Activated naive CD4-positive, alpha-beta T cell treated with anti-CD3 and anti-CD28 coated beads, Interleukin-2, amount 50 U/mL, for 72 hours (primary cell): ENCODE data around the gene ANGPTL7. TPM values are rescaled to one million over a fixed set of nuclear protein-coding genes. Genes with fewer than 3 reads are reported as not detected.

ENCODE experiments used
- ATAC-seq, 2 donors: fragments of 150-1000 bp; cut with Tn5 transposase; 2 replicates each; pipeline ENCODE4 v1.10.0; 2021; ENCODE audit warnings: mild to moderate bottlenecking in 2 of 2, moderate library complexity in 2 of 2
- DNase-seq, 2 donors: peaks; one replicate each; pipeline ENCODE4 v3.0.0; 2021 to 2022; ENCODE audit warnings: low spot score in 2 of 2
- H3K27ac Mint-ChIP-seq, 2 donors: one replicate each; pipeline ENCODE4 v1.8.0; 2022; ENCODE audit warnings: mild to moderate bottlenecking in 2 of 2, mixed read lengths in 2 of 2
- H3K36me3 Mint-ChIP-seq, 2 donors: one replicate each; pipeline ENCODE4 v1.8.0; 2022; ENCODE audit warnings: mixed read lengths in 2 of 2
- H3K9me3 Mint-ChIP-seq, 2 donors: one replicate each; pipeline ENCODE4 v1.8.0; 2022; ENCODE audit warnings: mixed read lengths in 2 of 2
- total RNA-seq, 2 donors: library from RNA; stranded (reverse); gene quantifications; one replicate each; pipeline ENCODE4 v1.2.3, GENCODE V29; 2022

Gene ANGPTL7, protein sequence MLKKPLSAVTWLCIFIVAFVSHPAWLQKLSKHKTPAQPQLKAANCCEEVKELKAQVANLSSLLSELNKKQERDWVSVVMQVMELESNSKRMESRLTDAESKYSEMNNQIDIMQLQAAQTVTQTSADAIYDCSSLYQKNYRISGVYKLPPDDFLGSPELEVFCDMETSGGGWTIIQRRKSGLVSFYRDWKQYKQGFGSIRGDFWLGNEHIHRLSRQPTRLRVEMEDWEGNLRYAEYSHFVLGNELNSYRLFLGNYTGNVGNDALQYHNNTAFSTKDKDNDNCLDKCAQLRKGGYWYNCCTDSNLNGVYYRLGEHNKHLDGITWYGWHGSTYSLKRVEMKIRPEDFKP
- total RNA-seq = not detected

DNA sequence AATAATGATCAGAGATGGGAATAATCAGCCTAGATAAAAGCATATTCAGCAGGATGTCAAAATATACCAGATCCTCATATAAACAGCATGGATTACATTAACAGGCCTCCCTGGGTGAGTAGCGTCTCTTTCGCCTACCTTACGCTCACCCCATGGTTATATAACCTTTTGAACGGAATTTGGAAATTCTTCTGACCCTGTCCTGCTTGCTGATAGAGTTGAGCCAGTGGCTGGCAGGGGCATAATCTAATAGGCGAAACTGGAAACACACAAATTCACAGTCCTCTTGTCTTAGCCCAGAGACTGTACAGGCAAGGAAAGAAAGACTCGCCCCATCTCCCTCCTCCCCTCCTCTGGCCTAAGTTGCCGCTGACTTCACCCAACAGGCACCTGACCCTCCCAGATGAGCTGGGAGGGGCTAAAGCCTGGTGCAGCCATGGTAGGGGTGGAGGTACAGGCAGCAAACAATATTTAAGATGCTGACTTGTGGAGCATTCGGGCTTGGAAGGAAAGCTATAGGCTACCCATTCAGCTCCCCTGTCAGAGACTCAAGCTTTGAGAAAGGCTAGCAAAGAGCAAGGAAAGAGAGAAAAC is at the start of gene ANGPTL7:
TSS of gene ANGPTL7 (plus strand) at position 498 of the 594 bp plus-strand sequence. CDS start 225 bp downstream, outside the sequence.
- peak within 1 kb of the TSS; percentile 34 to 86 for H3K27ac Mint-ChIP-seq
- H3K36me3 Mint-ChIP-seq = no peaks in the 10 kb centered on the region
- ATAC-seq = no peak
- DNase-seq = no peak
- H3K9me3 Mint-ChIP-seq = no peaks in the 10 kb centered on the region

DNA sequence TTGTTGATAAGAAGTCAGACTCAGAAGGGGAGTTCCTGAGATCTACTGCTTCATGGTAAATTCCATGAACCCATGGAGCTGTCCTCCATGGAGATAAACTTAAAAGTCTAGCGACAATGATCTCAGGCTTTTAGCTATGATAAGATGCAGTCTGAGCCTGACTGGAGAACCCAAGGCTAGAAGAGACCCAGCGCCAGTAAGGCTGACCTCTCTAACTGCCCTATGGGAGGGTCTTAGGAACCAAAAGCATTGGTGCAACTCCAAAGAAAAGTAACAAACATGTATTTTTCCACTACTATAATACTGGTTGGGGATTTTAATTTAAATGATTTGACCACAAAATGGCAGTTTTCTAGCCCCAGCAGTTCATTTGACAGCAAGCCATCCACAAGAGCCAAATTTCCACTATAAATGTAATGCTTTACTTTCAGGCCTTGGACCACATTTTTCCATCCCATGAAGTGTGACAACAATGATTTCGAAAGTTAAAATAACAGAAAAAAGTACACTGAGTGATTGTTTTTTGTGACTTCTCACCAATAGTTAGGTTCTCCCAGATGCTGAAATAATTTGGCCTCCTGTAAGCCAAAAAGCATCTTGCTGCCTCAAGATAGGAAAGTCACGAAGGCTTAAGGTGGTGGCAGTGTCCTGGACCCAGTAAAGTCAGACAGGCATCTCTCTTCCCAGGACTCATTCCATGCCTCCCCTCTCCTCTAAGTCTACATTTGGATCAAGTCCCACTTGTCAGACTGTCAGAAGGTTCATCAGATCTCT is 46.4 kb upstream of the ANGPTL7 start:
- H3K27ac Mint-ChIP-seq = peak overlapping the region; percentile 75 to 85
- no peaks in the 10 kb centered on the region for H3K9me3 Mint-ChIP-seq
- DNase-seq (no peak), ATAC-seq (no peak)
- H3K36me3 Mint-ChIP-seq = peaks cover 10 to 12% of the 10 kb centered on the region in 2 donors

DNA sequence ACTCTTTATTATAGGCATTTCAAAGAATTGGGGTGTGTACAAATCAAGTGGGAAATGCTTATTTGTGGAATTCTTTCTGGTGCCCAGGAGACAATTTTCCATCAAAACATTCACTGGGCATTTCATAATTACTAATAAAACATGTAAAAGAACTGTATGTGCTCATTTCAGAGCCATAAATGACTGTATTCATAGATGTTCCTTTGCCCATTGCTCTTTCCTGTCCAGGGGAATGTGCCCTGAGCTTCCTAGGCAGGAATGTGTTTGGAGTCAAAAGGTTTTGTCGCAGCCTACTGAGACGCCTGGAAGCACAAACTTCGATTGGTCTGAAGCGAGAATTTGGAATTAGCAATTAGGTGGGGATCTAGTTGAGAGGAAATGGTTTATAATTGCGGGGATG is 45.8 kb upstream of the ANGPTL7 start:
- ATAC-seq (no peak), DNase-seq (no peak)
- no peaks in the 10 kb centered on the region for H3K9me3 Mint-ChIP-seq
- H3K36me3 Mint-ChIP-seq = peaks cover 10 to 12% of the 10 kb centered on the region in 2 donors
- H3K27ac Mint-ChIP-seq = peak overlapping the region; percentile 75 to 85

DNA sequence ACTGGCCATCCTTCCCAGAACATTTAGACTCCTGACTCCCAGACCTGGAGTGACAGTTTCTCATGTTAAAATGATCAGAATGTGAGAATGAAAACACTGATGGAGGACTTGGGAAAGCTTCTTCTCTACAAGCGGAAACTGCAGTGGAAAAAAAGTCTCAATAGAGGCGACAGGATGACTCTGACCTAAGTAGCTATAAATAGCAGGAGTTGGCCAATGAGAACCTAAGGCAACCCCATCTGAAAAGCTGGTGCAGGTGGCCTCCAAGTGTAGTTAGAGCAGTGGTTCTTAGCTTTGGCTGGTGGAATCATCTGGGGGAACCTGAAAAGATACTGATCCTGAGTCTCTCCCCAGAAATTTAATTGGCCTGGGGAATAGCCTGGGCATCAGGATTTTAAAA is 45.2 kb upstream of the ANGPTL7 start:
- ATAC-seq = peak; percentile 69 to 74
- no peak for DNase-seq
- no peaks in the 10 kb centered on the region for H3K9me3 Mint-ChIP-seq
- H3K27ac Mint-ChIP-seq = peak overlapping the region; percentile 75 to 81
- peaks cover 10 to 12% of the 10 kb centered on the region in 2 donors for H3K36me3 Mint-ChIP-seq

DNA sequence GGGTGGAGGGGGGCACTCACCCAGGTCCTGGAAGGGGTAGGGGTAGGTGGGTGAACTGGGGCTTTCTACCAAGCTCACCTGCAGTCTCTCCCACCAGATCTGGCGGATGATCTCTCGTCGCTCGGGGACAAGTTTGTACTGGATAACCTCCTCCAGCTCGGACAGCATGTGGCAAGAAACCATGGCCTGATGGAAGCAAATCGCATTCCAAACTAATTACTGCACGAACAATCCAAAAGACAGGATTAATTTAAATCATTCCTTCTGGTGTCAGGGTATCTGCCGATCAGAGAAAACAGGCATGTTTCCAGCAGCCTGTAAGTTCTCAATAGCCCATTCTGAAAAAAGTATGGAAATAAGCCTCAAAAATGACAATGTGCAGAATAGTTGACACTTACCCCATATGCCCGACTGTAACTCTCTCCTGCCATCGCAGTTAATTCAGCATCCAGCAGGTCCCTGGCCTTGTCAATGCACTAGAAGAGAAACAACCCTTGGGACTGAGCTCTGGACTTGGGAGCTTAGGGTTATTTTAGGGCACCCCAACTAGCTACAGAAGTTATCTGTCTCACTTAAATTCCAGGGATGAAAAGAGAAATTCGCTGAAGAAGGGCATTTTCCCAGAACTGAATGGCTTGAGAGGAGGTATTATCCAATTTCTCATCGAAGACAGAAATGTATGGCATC is 44.4 kb upstream of the ANGPTL7 start:
- no peak for DNase-seq
- Mint-ChIP-seq H3K36me3 (peaks cover 10 to 12% of the 10 kb centered on the region in 2 donors), H3K9me3 (no peaks in the 10 kb centered on the region), H3K27ac (peak overlapping the region in 1 of 2 donors; percentile 75)
- ATAC-seq = no peak

DNA sequence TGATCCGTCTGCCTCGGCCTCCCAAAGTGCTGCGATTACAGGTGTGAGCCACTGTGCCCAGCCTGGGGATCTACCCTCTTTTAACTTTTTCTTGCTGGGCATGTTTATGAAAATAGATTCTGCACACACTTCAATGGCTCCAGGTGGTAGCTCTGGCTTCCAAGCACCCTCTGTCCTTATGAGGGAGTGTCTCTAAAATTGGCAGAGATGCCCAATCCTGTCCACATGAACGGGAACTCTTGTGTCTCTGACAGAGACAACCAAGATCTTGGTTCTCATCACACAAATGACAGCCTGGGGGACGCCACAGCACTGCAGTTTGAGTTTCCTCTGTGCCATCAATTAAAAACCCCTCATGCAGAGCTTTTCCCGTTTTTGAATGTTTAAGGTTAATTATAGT is 43.4 kb upstream of the ANGPTL7 start:
- no peak overlapping the region for H3K27ac Mint-ChIP-seq
- H3K36me3 Mint-ChIP-seq = peaks cover 10 to 12% of the 10 kb centered on the region in 2 donors
- ATAC-seq = no peak
- no peak for DNase-seq
- H3K9me3 Mint-ChIP-seq = no peaks in the 10 kb centered on the region

DNA sequence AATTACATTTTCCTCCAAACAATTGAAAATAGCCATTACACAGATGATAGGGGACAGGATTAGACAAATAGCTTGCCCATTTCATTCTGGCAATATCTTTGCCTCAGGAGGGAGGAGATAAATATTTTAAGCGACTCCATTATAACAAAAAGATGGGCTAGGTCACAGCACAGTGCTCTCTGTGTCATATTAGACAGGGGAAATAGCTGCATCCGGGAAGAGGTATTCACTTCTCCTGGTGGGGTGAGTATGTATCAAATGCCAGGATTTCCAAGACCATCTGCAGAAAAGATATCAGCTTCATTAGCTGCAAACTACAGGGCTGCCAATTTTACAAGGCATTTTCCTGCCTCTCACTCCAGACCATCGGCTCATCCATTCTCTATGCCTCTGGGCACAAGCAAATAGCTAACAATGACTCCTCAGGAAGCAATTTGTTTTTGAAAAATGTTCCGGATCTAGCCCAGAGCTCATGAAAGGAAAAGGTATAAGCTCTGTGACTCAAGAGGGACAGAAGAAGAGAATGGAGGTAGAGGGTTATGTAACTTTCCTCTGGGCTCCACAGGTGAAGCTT is 41.9 kb upstream of the ANGPTL7 start:
- ATAC-seq (no peak), DNase-seq (no peak)
- Mint-ChIP-seq H3K9me3 (no peaks in the 10 kb centered on the region), H3K27ac (no peak overlapping the region), H3K36me3 (peaks cover 10 to 12% of the 10 kb centered on the region in 2 donors)

DNA sequence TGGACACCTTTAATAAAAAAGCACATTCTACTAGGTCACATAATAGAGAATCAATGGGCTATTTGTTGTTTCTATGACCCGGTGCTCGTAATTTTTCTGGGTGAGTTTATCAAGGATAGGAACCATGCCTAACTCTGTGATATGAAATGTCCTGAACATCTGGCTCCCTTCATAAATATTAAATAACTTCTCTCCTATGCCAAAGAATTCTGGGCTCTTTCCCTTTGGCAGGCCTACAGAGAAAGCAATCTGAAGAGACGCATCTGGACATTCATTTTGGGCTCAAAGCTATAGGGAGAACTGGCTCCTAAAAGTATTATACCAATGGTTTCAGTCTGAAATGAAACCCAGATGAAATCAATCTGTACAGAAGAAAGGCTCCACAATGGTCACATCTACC is 38.8 kb upstream of the ANGPTL7 start:
- no peak overlapping the region for H3K27ac Mint-ChIP-seq
- H3K9me3 Mint-ChIP-seq = no peaks in the 10 kb centered on the region
- H3K36me3 Mint-ChIP-seq = no peaks in the 10 kb centered on the region
- DNase-seq (no peak), ATAC-seq (no peak)

DNA sequence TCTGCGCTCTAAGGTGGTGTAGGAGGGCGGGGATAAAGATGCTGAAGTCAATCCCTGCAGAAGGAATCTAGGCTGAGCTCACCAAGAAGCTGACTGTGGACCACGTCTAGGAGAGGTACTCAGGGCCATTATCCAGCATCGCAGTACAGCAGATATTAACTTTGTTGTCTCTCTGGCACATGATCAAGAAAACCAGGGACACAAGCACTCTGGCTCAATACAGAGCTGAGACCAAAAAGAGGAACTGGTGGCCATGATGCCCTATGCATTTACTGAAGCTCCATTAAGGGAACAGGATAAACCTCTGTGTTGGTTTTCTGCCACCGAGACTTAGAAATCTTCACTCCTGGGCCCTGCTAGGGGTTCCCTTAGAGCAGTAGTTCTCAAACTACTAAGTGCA is 38.0 kb upstream of the ANGPTL7 start:
- no peak for DNase-seq
- Mint-ChIP-seq H3K36me3 (no peaks in the 10 kb centered on the region), H3K27ac (no peak overlapping the region), H3K9me3 (no peaks in the 10 kb centered on the region)
- no peak for ATAC-seq

DNA sequence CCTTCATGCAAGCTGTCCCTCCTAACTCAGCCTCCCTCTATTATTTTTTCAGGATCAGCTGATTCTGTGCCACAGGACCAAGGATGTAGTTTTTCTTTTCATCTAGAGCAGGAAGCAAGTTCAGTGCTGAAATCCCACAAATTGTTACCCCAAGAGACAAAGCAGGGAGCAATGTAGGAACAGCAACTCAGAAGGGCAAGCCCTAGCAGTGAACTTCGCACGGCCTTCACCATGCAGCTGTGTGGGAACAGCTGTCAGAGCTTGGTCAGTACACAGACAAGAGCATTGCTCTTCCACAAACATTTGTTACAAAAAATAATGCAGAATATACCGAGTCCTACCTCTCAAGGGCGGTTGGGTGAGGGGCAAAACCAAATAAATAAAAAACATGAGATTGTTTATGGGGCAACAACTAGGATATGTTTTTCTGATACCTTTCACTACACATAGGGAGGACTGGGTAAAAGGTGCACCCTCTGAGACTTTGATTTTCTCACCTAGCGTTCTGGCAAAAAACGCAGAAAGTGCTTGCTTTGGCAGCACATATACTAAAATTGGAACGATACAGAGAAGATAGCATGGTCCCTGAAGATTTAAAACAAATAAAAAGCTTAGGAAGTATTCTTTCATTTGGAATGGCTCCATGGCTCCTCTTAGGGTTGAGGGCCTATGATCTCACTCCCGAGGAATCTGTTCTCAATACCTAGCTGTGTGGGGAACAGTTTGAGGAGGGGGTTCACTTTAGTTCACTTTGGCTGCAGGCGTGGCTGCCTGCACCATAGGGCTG is 37.1 kb upstream of the ANGPTL7 start:
- Mint-ChIP-seq H3K27ac (no peak overlapping the region), H3K36me3 (no peaks in the 10 kb centered on the region), H3K9me3 (no peaks in the 10 kb centered on the region)
- DNase-seq = no peak
- no peak for ATAC-seq

DNA sequence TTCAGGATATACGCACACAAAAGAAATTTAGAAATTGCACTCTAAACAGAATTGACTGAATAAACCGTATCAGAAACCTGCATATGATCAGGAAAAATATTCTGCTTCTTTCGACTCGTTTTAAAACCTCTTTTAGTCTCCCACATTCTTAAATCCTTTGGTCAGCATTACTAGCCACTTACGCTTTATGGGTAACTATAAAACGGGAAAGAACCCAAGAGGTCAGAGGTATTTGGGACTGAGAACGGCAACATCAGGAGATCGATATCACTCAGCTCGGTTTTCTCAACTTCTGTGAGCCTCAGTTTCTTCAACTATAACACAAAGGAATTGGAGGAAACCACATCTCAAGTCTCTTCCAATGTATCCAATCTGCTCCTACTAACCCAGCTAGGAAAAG is 36.4 kb upstream of the ANGPTL7 start:
- Mint-ChIP-seq H3K9me3 (no peaks in the 10 kb centered on the region), H3K36me3 (no peaks in the 10 kb centered on the region), H3K27ac (no peak overlapping the region)
- ATAC-seq (no peak), DNase-seq (no peak)

DNA sequence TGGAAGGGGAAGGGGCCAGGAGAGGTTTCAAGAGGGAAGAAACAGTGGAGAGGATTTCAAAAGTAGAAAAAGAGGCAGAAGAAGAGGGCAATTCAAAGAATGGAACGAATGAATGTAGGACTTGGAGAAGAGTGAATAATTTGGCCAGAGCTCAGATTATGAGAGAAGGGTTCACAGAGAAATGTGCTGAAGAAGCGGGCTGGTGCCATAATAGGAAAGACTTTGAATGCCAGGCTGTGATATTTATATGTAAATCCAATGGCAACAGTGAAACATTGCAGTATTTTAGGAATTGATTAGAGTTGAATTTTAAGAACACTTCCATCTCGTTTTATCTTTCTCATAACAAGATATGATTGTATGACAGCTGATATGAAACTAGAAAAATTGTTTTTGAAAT is 36.0 kb upstream of the ANGPTL7 start:
- Mint-ChIP-seq H3K27ac (no peak overlapping the region), H3K36me3 (no peaks in the 10 kb centered on the region), H3K9me3 (no peaks in the 10 kb centered on the region)
- DNase-seq (no peak), ATAC-seq (no peak)

DNA sequence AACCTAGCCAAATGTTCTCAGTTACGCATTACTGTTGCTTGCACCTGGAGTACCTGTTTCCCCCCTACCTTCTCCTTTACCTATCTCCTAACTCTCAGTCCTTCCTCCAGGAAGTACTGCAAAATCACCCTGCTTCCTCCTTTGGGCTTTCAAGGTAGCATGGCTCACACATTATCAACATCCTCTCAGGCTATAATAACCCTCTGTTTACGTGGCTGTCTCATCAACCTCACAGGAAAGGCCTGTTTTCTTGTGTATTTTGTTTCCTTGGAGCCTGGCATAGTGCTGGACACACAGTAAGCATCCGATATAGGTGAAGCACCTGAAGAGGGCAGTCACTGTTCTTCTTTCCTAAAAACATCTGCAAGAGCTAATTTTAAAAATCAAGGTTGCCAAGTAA is 32.7 kb upstream of the ANGPTL7 start:
- Mint-ChIP-seq H3K9me3 (no peaks in the 10 kb centered on the region), H3K27ac (peak overlapping the region in 1 of 2 donors; percentile 41), H3K36me3 (no peaks in the 10 kb centered on the region)
- no peak for DNase-seq
- no peak for ATAC-seq

DNA sequence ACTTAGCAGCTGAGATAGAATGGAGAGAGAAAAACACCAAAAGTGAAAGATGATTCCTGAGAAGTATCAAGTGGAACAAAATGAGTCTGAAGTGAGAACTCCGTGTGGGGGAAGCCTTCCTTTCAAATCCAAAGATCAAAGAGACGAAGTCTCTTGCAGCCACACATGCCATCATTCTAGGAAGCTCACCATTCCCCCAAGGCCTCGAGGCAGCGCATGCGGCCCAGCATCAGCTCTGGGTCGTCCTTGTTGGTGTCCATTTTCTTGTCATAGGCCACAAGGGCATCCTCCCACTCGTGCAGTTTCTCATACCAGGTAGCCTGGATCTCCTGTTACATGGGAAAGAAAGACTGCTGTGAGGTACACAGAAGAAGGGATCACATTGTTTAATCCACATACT is 32.2 kb upstream of the ANGPTL7 start:
- Mint-ChIP-seq H3K36me3 (no peaks in the 10 kb centered on the region), H3K27ac (peak overlapping the region in 1 of 2 donors; percentile 41), H3K9me3 (no peaks in the 10 kb centered on the region)
- ATAC-seq (peak; percentile 34 to 43), DNase-seq (no peak)

DNA sequence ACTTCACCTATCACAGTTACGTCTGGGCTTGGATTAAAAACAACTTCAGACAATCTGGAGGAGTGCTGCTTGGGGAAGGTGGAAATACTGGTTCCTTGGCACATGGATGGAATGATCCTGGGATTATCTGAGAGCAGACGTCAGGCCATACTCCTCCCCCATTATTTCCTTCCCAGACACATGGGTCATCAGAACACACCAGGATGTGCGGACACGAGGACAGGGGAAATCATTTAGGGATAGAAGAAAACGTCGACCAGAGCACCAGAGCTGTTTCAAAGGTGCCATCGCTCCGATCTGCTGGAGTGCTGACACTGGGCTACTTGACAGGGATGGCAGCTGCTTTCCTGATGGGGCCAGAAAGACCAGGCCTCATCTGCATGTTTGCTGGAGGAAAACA is 31.8 kb upstream of the ANGPTL7 start:
- DNase-seq (no peak), ATAC-seq (no peak)
- Mint-ChIP-seq H3K27ac (peak overlapping the region in 1 of 2 donors; percentile 10), H3K36me3 (no peaks in the 10 kb centered on the region), H3K9me3 (no peaks in the 10 kb centered on the region)

DNA sequence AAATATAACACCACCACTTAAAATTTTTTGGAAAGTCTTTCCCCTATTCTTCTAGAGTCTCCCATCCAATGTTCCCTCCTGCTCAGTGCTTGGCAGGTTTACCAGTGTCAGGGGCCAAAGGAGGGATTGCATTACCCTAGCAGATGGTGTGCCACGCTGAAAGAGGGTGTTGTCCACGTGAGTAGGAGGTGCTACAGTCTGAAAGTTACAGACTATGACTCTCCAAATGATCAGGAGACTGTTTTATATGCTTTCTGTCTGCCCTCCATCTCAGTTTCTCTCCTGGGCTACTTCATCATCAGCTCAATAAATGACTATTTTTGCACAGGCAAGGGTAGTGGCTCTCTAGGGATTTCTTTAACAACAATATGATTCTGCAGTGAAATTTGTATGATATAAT is 31.3 kb upstream of the ANGPTL7 start:
- ATAC-seq (no peak), DNase-seq (no peak)
- Mint-ChIP-seq H3K27ac (peak overlapping the region; percentile 44 to 82), H3K9me3 (no peaks in the 10 kb centered on the region), H3K36me3 (no peaks in the 10 kb centered on the region)
